HG03196 (cell line): ENCODE measurements around the gene VWA5A.
"Not testable (repeated sequence)": the region's sequence is repeated elsewhere in the genome, so short reads cannot be mapped to it uniquely, and the experiment has no call there.

Experiments
- ATAC-seq: cut with Tn5 transposase; IDR thresholded peaks from one replicate; pipeline ENCODE4 v1.9.1; 2021; ENCODE audit not compliant: unreplicated experiment

VWA5A gene

GRCh38 chr11:124168796-124169195, 53.5 kb downstream of the VWA5A start:
- no peak for ATAC-seq

GRCh38 chr11:124170315-124170714, 55.1 kb downstream of the VWA5A start:
- ATAC-seq = not testable (repeated sequence)

- no peak for ATAC-seq
These were observed 55.7 kb downstream of the VWA5A start for GRCh38 chr11:124170801-124171586.

GRCh38 chr11:124172101-124172500, 56.9 kb downstream of the VWA5A start:
- ATAC-seq = no peak

GRCh38 chr11:124172599-124172998, 57.3 kb downstream of the VWA5A start:
- no peak for ATAC-seq

GRCh38 chr11:124174001-124174583, 58.8 kb downstream of the VWA5A start:
- ATAC-seq = no peak

GRCh38 chr11:124176925-124177715, 61.9 kb downstream of the VWA5A start:
- ATAC-seq = no peak

GRCh38 chr11:124179310-124179709, 64.1 kb downstream of the VWA5A start:
- no peak for ATAC-seq

- ATAC-seq = no peak
These were observed 67.8 kb downstream of the VWA5A start, which contains the start of gene OR10D3 for GRCh38 chr11:124183068-124183467. Gene OR10D3 (plus strand): TSS chr11:124183345. CDS start chr11:124185270, 1,925 bp downstream.

GRCh38 chr11:124190298-124191139, 75.3 kb downstream of the VWA5A start:
- ATAC-seq = no peak

- ATAC-seq = peak; percentile 52
These were observed 78.2 kb downstream of the VWA5A start for GRCh38 chr11:124193221-124194010.

- ATAC-seq = no peak
These were observed 79.3 kb downstream of the VWA5A start for GRCh38 chr11:124194293-124195188.

- peak; percentile 86 for ATAC-seq
These were observed 80.0 kb downstream of the VWA5A start for GRCh38 chr11:124195189-124195734.
